CD4-positive, alpha-beta T cell (primary cell): ENCODE measurements around the gene KCNMB2. TPM values are rescaled to one million over a fixed set of nuclear protein-coding genes. Genes with fewer than 3 reads are reported as not detected.

ENCODE experiments used
- ATAC-seq: fragments of 200-7000 bp; cut with Tn5 transposase; one replicate; pipeline ENCODE4 v1.10.0; 2022; ENCODE audit warnings: mild to moderate bottlenecking; ENCODE audit not compliant: poor library complexity
- CTCF ChIA-PET: fragments of 350-600 bp; sonication (Branson Sonifier 250); formaldehyde crosslinking; loops from one replicate; lab custom pipeline; 2021; ENCODE audit warnings: antibody characterized with exemption, inconsistent platforms; lab: Charles Lee
- POLR2A ChIA-PET: fragments of 350-600 bp; sonication (Branson Sonifier 250); formaldehyde crosslinking; loops from one replicate; lab custom pipeline; 2021; ENCODE audit warnings: antibody characterized with exemption, inconsistent platforms; lab: Charles Lee
- DNase-seq, 14 experiments: peaks; one replicate each; pipeline ENCODE4 v3.0.0-alpha.2; 2013 to 2020; ENCODE audit warnings: mixed read lengths in 2 of 14
- H3K27ac ChIP-seq, 2 donors: one replicate each; pipeline versions ENCODE4 v1.5.1 to v1.7.0; 2013; ENCODE audit warnings: low read length in 2 of 2, low read depth in 1 of 2, mild to moderate bottlenecking in 1 of 2
- H3K27me3 ChIP-seq, 2 experiments: 1 replicate in 1 of 2; 2 replicates in 1 of 2; pipeline versions ENCODE4 v1.6.1 to v1.7.0; 2013; ENCODE audit warnings: low read length in 2 of 2, control low read depth in 1 of 2, mild to moderate bottlenecking in 1 of 2, moderate library complexity in 1 of 2; ENCODE audit not compliant: insufficient read depth in 2 of 2, control insufficient read depth in 1 of 2
- H3K36me3 ChIP-seq: one replicate; pipeline ENCODE4 v1.6.1; 2013; ENCODE audit warnings: low read length, control low read depth; ENCODE audit not compliant: insufficient read depth
- H3K4me1 ChIP-seq: one replicate; pipeline ENCODE4 v1.6.1; 2013; ENCODE audit warnings: low read length, control low read depth; ENCODE audit not compliant: insufficient read depth
- H3K4me3 ChIP-seq: one replicate; pipeline ENCODE4 v1.5.1; 2013; ENCODE audit warnings: mild to moderate bottlenecking, low read length, moderate library complexity
- H3K9me3 ChIP-seq, 2 experiments: 1 replicate in 1 of 2; 2 replicates in 1 of 2; pipeline versions ENCODE4 v1.6.1 to v1.7.0; 2013; ENCODE audit warnings: low read length in 2 of 2, mild to moderate bottlenecking in 2 of 2, control low read depth in 1 of 2, moderate library complexity in 1 of 2; ENCODE audit not compliant: control insufficient read depth in 1 of 2, insufficient read depth in 1 of 2
- H3K27ac Mint-ChIP-seq: one replicate; pipeline ENCODE4 v1.8.0; 2020; ENCODE audit warnings: mixed read lengths
- H3K27me3 Mint-ChIP-seq: one replicate; pipeline ENCODE4 v1.8.0; 2021; ENCODE audit warnings: mixed read lengths
- H3K36me3 Mint-ChIP-seq: one replicate; pipeline ENCODE4 v1.8.0; 2021; ENCODE audit warnings: low read depth, mixed read lengths
- H3K4me1 Mint-ChIP-seq: one replicate; pipeline ENCODE4 v1.8.0; 2021; ENCODE audit warnings: low read depth, mixed read lengths
- H3K4me3 Mint-ChIP-seq: one replicate; pipeline ENCODE4 v1.8.0; 2020; ENCODE audit warnings: mild to moderate bottlenecking, mixed read lengths
- H3K9me3 Mint-ChIP-seq: one replicate; pipeline ENCODE4 v1.8.0; 2020; ENCODE audit warnings: mixed read lengths
- intact Hi-C, 2 experiments: fragments of 100-400 bp; cut with DNase I in 1 of 2; cut with micrococcal nuclease in 1 of 2; formaldehyde crosslinking; loops; one replicate each; pipeline versions ENCODE4 v1.15.1 to v1.9.0; 2023 to 2025; cut with DNase I, micrococcal nuclease
- total RNA-seq, 174 experiments: library from RNA in 2 of 174; stranded (reverse) in 2 of 174; gene quantifications; one replicate each; pipeline ENCODE4 v1.2.3 and lab custom pipeline; 2021 to 2026
- TF ChIP-seq, protein P1 (sequence below): fragments of 200-600 bp; IDR thresholded peaks from one replicate; pipeline ENCODE4 v1.8.0; 2022; ENCODE audit warnings: antibody characterized with exemption, mild to moderate bottlenecking

KCNMB2 gene
- total RNA-seq, 2 experiments from 2014 or later: not detected

DNA sequence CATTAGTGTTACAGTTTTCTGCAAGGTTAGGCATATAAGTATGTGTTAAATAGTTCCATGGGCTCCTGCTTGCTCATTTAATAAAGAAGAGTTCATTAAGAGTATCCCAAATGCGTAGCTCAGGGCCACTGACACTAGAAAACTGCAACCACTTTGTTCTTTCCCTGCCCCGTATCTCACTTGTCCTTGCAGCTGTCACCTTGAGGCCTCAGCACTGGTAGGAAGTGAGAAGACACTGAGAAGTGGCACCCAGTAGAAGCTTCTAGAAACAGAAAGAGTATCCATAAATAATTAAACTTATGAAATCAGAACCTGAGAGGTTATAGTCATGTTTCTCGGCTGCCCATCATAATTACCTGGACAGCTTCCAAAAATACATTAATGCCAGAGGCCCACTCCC lies 266.0 kb downstream of the KCNMB2 start:
- TF ChIP-seq, protein P1, sequence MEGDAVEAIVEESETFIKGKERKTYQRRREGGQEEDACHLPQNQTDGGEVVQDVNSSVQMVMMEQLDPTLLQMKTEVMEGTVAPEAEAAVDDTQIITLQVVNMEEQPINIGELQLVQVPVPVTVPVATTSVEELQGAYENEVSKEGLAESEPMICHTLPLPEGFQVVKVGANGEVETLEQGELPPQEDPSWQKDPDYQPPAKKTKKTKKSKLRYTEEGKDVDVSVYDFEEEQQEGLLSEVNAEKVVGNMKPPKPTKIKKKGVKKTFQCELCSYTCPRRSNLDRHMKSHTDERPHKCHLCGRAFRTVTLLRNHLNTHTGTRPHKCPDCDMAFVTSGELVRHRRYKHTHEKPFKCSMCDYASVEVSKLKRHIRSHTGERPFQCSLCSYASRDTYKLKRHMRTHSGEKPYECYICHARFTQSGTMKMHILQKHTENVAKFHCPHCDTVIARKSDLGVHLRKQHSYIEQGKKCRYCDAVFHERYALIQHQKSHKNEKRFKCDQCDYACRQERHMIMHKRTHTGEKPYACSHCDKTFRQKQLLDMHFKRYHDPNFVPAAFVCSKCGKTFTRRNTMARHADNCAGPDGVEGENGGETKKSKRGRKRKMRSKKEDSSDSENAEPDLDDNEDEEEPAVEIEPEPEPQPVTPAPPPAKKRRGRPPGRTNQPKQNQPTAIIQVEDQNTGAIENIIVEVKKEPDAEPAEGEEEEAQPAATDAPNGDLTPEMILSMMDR: no peak
- peaks cover 2% of the 10 kb centered on the region for H3K9me3 Mint-ChIP-seq
- ChIA-PET POLR2A (no interaction called here), CTCF (no interaction called here)
- no peaks in the 10 kb centered on the region for H3K4me1 ChIP-seq
- no peaks in the 10 kb centered on the region for H3K36me3 Mint-ChIP-seq
- H3K27ac Mint-ChIP-seq: no peak overlapping the region
- no peaks in the 10 kb centered on the region for H3K36me3 ChIP-seq
- intact Hi-C loops: no loop called here
- no peak for DNase-seq
- no peaks in the 10 kb centered on the region for H3K27me3 ChIP-seq
- no peak overlapping the region for H3K4me3 ChIP-seq
- no peak for ATAC-seq
- H3K4me3 Mint-ChIP-seq: no peak overlapping the region
- no peaks in the 10 kb centered on the region for H3K4me1 Mint-ChIP-seq
- no peaks in the 10 kb centered on the region for H3K27me3 Mint-ChIP-seq
- no peaks in the 10 kb centered on the region for H3K9me3 ChIP-seq
- H3K27ac ChIP-seq: no peak overlapping the region

DNA sequence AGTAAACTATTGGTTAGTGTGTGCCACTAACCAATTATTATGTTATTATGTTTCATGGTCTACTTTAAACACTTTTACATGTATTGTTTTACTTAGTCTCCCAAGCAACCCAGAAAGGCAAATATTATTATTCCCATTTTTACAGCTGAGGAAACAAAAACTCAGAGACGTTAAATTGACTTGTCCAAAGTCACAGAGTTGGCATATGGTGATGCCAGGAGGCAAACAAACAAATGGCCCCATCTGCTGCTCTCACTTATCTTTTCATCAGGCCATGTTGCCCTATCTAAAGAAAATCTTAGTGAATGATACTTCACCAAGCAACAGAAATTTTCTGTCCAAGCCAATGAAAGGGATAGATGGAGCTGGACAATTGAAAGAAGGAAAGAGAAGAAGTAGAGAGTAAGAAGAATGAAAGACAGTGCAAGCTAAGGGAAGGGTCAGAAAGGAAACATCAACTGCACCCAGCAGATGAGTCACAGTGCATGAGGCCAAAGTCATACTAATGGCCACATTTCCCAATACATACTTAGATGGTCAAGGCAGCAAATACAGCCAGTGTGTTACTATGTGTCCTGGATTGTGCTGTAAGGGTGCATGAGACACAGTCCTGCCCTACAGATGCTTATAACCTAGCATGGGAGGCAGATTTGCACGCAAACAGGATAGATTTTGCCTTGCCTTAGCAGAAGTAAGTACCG lies 266.9 kb downstream of the KCNMB2 start:
- H3K4me1 ChIP-seq: no peaks in the 10 kb centered on the region
- Mint-ChIP-seq H3K36me3 (no peaks in the 10 kb centered on the region), H3K9me3 (peaks cover 2% of the 10 kb centered on the region), H3K27me3 (no peaks in the 10 kb centered on the region), H3K4me3 (no peak overlapping the region), H3K27ac (no peak overlapping the region), H3K4me1 (no peaks in the 10 kb centered on the region)
- TF ChIP-seq, protein P1: no peak
- no peak for ATAC-seq
- POLR2A ChIA-PET: no interaction called here
- CTCF ChIA-PET: no interaction called here
- H3K4me3 ChIP-seq: no peak overlapping the region
- no peak overlapping the region for H3K27ac ChIP-seq
- no peaks in the 10 kb centered on the region for H3K9me3 ChIP-seq
- H3K36me3 ChIP-seq: no peaks in the 10 kb centered on the region
- DNase-seq: no peak
- intact Hi-C loops: no loop called here
- no peaks in the 10 kb centered on the region for H3K27me3 ChIP-seq

DNA sequence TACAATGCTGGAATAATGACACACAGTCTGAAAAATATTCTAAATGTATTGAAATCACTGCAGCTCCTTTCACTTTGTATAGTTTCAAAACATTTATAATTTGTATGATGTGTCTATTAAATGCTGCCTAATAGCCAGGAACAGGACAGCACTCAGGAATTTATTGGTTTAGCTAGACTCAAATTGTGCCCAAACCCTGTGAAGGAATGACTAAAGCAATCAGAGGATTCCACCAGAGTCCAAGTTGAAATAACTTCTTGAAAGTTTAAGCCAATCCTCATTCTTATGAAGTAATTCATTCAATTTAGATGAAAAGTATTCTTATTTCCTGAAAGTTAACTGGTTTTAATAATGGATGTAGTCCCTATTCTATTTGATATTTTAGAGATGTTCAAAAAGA lies 268.4 kb downstream of the KCNMB2 start:
- ChIA-PET POLR2A (no interaction called here), CTCF (no interaction called here)
- Mint-ChIP-seq H3K9me3 (no peaks in the 10 kb centered on the region), H3K27me3 (no peaks in the 10 kb centered on the region), H3K4me3 (no peak overlapping the region), H3K27ac (no peak overlapping the region), H3K36me3 (no peaks in the 10 kb centered on the region), H3K4me1 (no peaks in the 10 kb centered on the region)
- ATAC-seq: no peak
- intact Hi-C loops: no loop called here
- Histone ChIP-seq H3K27me3 (no peaks in the 10 kb centered on the region), H3K9me3 (no peaks in the 10 kb centered on the region), H3K27ac (no peak overlapping the region), H3K36me3 (no peaks in the 10 kb centered on the region), H3K4me3 (no peak overlapping the region), H3K4me1 (no peaks in the 10 kb centered on the region)
- no peak for DNase-seq
- TF ChIP-seq, protein P1: no peak
